Osteoblast (primary cell): ENCODE measurements around the gene AHCY. TPM values are rescaled to one million over a fixed set of nuclear protein-coding genes. Genes with fewer than 3 reads are reported as not detected.

Experiments
- DNase-seq: peaks from one replicate; pipeline ENCODE4 v3.0.0; 2011; ENCODE audit warnings: low spot score, mixed read lengths; ENCODE audit not compliant: insufficient read length; ENCODE audit errors: missing footprints
- H2AFZ ChIP-seq: 2 replicates; pipeline ENCODE4 v1.6.0; 2011; ENCODE audit warnings: mild to moderate bottlenecking, low read length
- H3K27ac ChIP-seq: 2 replicates; pipeline ENCODE4 v1.5.1; 2011; ENCODE audit warnings: mild to moderate bottlenecking, low read depth, low read length, moderate library complexity
- H3K27me3 ChIP-seq: 2 replicates; pipeline ENCODE4 v1.6.0; 2012; ENCODE audit warnings: mild to moderate bottlenecking, control low read depth, inconsistent platforms, low read length, moderate library complexity; ENCODE audit not compliant: insufficient read depth
- H3K36me3 ChIP-seq: 2 replicates; pipeline ENCODE4 v1.5.1; 2011; ENCODE audit warnings: mild to moderate bottlenecking, low read length, control low read depth, moderate library complexity; ENCODE audit not compliant: insufficient read depth
- H3K4me1 ChIP-seq: 2 replicates; pipeline ENCODE4 v1.5.1; 2011; ENCODE audit warnings: mild to moderate bottlenecking, low read length, control low read depth, moderate library complexity; ENCODE audit not compliant: insufficient read depth
- H3K4me2 ChIP-seq: 2 replicates; pipeline ENCODE4 v1.6.0; 2011; ENCODE audit warnings: mild to moderate bottlenecking, low read length; ENCODE audit not compliant: insufficient read depth
- H3K4me3 ChIP-seq: fragments of 200-600 bp; sonication (generic); 3 replicates; pipeline ENCODE4 v1.5.1; 2012; ENCODE audit warnings: mild to moderate bottlenecking, low read length, inconsistent platforms; ENCODE audit not compliant: insufficient read depth
- H3K79me2 ChIP-seq: 2 replicates; pipeline ENCODE4 v1.6.0; 2012; ENCODE audit warnings: mild to moderate bottlenecking, low read length, control low read depth, inconsistent platforms; ENCODE audit not compliant: insufficient read depth
- H3K9me3 ChIP-seq: 2 replicates; pipeline ENCODE4 v1.5.1; 2011; ENCODE audit warnings: low read depth, low read length, control low read depth
- H4K20me1 ChIP-seq: 2 replicates; pipeline ENCODE4 v1.6.0; 2012; ENCODE audit warnings: mild to moderate bottlenecking, low read length, control low read depth; ENCODE audit not compliant: insufficient read depth
- CTCF ChIP-seq: IDR thresholded peaks from 2 replicates; pipeline ENCODE4 v1.5.1; 2011; ENCODE audit warnings: mild to moderate bottlenecking, low read depth, low read length, moderate library complexity; ENCODE audit errors: extremely low read depth
- total RNA-seq: library from RNA; depleted of rRNA; stranded (reverse); fragments of >200 nt; gene quantifications from 2 replicates; pipeline ENCODE4 v1.2.3, GENCODE V29; 2012

AHCY gene
- total RNA-seq, 1 donor: 87.6 TPM

GRCh38 chr20:34282041-34282440 is 21.1 kb downstream of the AHCY start:
- Histone ChIP-seq H3K79me2 (no peaks in the 10 kb centered on the region), H4K20me1 (no peaks in the 10 kb centered on the region), H3K27me3 (no peaks in the 10 kb centered on the region), H3K4me2 (no peak overlapping the region), H3K4me1 (no peaks in the 10 kb centered on the region), H2AFZ (no peak overlapping the region), H3K4me3 (no peak overlapping the region), H3K36me3 (peaks cover 65% of the 10 kb centered on the region), H3K27ac (no peak overlapping the region), H3K9me3 (no peaks in the 10 kb centered on the region)
- no peak for TF ChIP-seq CTCF
- DNase-seq: no peak

- Histone ChIP-seq H3K4me3 (no peak overlapping the region), H3K4me1 (no peaks in the 10 kb centered on the region), H2AFZ (no peak overlapping the region), H4K20me1 (peaks cover under 1% of the 10 kb centered on the region), H3K4me2 (no peak overlapping the region), H3K27ac (no peak overlapping the region), H3K79me2 (no peaks in the 10 kb centered on the region), H3K9me3 (no peaks in the 10 kb centered on the region), H3K36me3 (peaks cover 69% of the 10 kb centered on the region), H3K27me3 (no peaks in the 10 kb centered on the region)
- DNase-seq: no peak
- TF ChIP-seq CTCF: no peak
Observed at GRCh38 chr20:34281177-34281576, 22.0 kb downstream of the AHCY start.

- Histone ChIP-seq H3K9me3 (no peaks in the 10 kb centered on the region), H3K4me3 (no peak overlapping the region), H3K4me2 (no peak overlapping the region), H3K36me3 (peaks cover 20% of the 10 kb centered on the region), H4K20me1 (peaks cover 2% of the 10 kb centered on the region), H3K4me1 (peaks cover 15% of the 10 kb centered on the region), H3K79me2 (no peaks in the 10 kb centered on the region), H3K27me3 (no peaks in the 10 kb centered on the region), H2AFZ (no peak overlapping the region), H3K27ac (no peak overlapping the region)
- TF ChIP-seq CTCF: no peak
- no peak for DNase-seq
Observed at GRCh38 chr20:34274694-34275093, 28.5 kb downstream of the AHCY start.

- peak; percentile 91 for DNase-seq
- H3K27ac ChIP-seq: no peak overlapping the region
- no peak overlapping the region for H3K4me3 ChIP-seq
- H3K4me1 ChIP-seq: peaks cover 15% of the 10 kb centered on the region
- no peaks in the 10 kb centered on the region for H3K9me3 ChIP-seq
- H2AFZ ChIP-seq: no peak overlapping the region
- H3K4me2 ChIP-seq: peak overlapping the region; percentile 44
- H3K79me2 ChIP-seq: no peaks in the 10 kb centered on the region
- H4K20me1 ChIP-seq: peaks cover 2% of the 10 kb centered on the region
- H3K36me3 ChIP-seq: peaks cover 7% of the 10 kb centered on the region
- TF ChIP-seq CTCF: no peak
- H3K27me3 ChIP-seq: no peaks in the 10 kb centered on the region
Observed at GRCh38 chr20:34271956-34272355, 31.2 kb downstream of the AHCY start.
